HuH-7 (cell line): ENCODE data around the gene ZFYVE28.

Experiments used
- DNase-seq: peaks from one replicate; pipeline ENCODE4 v3.0.0; 2011; ENCODE audit warnings: low spot score

Gene ZFYVE28

DNA sequence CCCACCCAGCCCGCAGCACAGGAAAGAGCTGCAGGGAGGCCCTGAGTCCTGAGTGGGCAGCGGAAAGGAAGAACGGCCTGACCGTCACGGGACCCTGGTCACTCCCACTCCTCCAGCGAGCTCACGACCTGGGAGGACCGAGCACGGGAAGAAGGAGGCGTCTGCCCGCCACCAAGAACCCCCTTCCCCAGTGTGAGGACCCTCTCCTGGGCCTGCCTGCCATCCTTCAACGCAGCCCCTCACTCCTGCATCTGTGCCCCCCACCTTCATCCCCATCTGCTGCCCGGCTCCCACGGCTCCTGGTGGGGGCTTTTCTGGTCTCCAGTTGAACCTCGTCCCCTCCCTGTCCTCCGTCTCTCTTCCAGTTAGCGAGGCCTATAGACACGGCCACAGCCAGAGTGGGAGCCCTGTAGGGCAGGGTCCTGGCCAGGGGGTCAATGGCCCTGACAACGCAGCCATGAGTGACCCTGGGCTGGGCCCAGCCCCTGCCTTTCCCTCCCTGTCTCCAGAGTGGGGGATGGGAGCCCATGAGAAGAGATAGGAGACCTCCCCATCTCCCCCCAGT, 115.2 kb downstream of the ZFYVE28 start:
- DNase-seq: no peak

DNA sequence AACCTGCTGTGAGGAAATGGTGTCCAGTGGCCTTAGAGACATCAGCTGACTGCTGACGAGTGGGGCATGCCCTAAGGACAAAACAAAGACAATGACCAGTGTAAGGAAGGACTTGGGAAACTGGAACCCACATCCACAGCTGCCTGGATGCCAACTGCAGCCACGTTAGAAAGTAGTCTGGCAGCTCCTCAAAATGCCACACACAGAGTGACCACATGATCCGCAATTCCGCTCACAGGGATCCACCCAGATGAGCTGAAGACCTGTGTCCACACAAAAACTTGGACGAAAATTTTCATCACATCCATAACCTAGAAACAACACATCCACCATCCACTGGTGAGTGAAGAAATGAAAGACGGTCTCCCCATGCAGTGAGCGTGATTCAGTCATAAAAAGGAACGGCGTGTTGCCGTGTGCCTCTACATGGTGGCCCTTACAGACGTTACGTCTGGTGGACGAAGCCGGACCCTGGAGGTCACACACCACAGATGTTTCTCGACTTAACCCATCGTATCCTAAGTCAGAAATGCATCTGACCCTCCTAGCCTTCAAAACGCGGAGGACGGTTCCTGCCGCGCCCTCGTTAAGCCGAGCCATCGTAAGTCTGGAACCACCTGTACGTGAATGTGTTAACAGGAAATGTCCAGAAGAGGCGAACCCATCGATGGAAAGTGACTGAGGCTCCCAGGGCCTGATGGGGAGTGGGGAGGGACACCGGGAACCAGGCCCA, 115.9 kb downstream of the ZFYVE28 start:
- DNase-seq: no peak

DNA sequence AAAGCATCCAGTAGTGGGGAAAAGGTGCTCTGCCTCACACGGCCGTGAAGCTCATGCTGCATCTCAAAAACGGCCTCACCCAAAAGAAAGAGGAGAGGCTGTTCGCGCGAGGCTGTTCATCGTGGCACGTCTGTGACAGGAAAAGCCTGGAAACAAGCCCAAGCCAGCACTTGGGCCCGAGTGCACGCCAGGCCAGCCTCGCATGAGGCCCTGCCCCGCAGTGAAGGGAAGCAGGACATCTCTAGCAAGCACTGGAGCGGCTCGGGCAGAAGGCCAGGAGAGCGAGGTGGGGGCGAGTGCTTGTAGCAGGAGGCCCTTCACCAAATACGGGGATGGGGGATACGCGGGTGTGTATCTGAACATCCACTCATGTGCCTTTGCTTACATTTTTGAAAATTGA, 116.6 kb downstream of the ZFYVE28 start:
- DNase-seq: no peak

DNA sequence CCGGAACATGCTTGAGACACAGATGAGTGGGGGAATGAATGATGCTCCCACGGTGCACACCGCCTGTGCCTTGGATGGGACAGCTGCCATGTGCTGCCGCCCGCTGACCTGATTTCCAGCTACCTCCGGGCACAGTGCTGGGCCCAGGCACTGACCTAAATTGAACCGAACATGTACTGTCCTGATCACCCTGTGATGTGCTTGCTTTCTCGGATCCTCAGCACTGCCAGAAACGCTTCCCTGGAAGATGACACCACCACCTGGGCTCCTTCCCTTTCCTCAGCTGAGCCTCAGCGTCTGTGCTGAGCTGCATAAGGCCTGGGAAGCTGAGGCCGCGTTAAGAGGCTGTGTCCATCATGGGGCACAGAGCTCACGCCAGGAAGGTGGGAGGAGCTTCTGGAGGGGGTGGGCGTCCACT, 117.2 kb downstream of the ZFYVE28 start:
- DNase-seq: no peak

DNA sequence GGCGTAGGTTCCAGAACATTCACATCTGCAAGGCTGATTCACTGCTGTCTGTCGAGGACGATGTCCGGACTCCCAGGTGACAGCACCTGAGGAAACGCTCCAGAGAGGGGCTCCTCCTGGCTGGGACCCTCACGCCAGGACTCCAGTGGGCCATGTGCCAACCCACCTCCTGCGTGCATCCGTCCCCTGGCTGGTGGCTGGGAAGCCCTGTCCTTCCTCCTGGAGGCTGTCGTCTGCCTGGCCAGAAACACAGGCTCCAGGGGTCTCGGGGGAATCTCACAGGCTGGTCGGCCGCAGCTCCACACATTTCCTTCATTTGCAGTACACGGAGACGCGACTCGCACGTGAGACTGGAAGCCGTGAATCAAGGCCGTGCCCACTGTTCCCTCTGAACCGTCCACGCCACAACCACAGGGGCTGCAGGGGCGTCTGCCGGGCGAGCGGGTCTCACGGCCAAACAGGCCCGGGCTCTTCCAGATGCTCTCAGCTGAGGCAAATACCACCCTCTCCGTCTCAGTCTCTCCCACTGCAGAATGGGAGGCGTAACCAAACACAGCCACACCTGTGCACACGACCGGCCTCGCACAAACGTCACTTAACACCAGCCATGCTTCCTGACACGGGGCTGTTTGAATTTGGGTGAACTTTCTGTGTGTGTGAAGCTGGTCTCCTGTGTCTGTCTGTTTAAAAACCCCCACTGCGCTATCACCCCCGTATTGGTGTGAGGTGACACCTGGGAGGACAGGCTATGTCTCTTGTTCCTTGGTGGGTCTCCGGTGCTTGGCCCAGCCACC, 117.8 kb downstream of the ZFYVE28 start:
- DNase-seq: no peak

DNA sequence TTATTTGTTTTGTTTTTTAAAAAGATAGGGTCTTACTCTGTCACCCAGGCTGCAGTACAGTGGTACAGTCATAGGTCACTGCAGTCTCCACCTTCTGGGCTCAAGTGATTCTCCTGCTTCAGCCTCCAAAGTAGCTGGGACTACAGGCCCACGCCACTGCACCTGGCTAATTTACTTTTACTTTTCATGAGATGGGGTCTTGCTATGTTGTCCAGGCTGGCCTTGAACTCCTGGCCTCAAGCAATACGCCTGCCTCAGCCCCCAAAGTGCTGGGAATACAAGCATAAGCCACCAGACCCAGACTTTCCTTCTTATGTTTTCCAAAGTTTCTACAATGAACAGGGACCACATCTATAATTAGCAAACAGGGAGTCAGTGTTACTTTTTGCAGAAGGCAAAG, 118.7 kb downstream of the ZFYVE28 start:
- DNase-seq: no peak

DNA sequence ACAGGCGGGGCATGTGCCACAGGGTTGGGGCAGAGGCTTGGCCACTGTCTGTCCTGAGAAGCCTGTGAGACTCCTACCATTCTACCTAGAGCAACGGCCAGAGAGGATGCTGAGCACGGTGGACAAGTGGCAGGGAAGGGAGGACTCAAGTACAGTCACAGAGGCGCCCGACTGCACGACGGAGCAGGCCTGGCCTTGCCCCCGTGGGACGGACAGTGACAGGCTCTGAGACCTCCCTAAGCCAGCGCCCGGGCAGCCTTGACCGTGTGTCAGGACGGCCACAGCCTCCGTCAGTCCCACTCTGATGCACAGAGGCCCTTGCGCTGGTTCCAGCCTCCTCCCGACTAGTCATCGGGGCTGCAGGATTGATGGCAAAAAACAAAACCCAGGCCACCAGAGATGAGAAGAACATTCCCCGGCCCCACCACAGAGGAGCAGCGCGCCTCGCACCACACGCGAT, 119.9 kb downstream of the ZFYVE28 start:
- DNase-seq: no peak

DNA sequence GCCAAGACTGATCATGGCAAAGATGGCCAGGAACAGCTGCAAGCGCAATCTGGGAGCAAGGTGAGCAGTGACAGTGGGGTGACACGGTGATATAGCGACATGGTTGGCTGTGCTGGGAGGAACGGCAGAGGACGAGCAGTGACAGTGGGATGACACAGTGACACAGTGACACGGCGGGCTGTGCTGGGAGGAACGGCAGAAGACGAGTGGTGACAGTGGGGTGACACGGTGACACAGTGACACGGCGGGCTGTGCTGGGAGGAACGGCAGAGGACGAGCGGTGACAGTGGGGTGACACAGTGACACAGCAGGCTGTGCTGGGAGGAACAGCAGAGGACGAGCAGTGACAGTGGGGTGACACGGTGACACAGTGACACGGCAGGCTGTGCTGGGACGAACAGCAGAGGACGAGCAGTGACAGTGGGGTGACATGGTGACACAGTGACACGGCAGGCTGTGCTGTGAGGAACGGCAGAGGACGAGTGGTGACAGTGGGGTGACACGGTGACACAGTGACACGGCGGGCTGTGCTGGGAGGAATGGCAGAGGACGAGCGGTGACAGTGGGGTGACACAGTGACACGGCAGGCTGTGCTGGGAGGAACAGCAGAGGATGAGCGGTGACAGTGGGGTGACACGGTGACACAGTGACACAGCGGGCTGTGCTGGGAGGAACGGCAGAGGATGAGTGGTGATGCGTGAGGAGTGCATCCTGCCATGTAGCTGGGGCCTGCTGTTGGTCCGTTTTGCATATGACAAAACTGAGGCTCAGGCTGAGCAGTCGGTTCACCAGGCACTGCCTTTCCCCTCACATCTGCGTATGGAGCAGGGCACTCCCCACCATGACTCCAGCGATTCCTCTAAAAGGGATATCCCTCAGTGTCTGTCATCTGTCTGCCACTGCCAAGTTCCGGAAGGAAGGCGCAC, 120.6 kb downstream of the ZFYVE28 start:
- DNase-seq: no peak

DNA sequence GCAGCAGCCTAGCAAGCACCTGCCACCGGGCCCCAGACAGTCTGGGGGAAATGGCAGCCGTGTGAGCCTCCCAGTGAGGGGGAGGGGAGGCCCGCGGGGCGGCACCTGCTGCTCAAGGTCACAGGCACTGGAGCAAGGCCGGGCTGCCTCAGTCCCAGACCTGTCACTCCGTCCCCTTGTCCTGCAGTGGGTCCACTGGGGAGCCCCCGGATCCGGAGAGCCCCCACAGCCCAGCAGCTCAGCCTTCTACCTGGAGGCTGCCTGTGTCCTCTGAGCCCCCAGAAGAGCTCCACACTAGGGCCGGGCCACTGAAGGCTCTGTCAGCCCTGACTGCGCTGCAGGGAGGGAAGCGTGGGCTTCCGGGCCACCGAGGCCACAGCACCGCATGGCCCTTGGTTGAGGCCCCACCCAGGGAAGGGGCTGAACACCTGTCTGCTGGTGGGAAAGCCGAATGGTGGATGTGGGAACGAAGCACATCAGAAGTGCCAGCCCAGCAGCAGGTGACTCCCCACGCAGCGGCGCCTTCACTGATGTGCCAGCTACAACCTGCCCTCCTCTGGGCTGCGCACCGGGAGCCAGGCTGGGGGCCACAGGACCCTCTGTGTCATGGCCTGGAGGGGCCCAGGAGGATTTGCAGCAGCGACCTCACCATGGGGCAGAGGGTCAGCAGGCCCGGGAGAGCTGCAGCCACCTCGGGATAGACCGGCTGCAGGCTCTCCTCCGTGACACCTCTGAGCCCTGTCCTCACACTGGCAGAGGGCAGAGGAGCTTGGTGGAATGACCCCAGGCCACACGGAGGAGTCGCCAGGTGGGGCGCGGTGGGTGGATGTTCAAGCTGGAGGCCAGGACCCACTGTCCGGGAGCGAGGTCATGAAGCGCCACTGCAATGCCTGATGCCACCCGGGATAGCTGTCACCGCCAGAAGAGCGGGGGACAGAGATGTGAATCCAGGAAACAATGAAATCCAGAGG, 121.5 kb downstream of the ZFYVE28 start:
- no peak for DNase-seq

DNA sequence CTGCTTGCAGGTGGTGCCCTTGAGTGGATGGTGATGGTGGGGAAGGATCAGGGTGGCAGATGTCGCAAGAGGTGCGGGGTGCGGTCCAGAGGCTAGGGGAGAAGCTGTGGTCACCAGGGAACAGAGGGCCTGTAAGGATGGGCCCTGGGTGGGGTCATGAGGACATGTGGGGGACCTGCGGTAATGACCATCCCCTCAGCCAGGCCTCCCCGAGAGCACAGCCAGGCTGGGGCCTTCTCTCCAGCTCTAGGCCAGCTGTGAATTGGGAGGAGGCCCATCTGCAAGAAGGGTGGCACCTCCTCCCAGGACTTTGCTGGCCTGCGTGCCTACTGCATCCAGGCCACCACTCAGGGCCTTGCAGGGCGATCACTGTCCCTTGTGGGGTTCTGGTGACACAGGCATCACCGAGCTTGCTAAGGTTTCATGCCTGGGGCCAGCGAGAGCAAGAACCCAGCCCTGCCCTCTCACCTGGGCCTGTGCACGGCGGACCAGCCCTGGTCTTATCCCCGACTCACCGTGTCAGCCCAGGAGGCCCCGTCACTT, 122.5 kb downstream of the ZFYVE28 start:
- no peak for DNase-seq

DNA sequence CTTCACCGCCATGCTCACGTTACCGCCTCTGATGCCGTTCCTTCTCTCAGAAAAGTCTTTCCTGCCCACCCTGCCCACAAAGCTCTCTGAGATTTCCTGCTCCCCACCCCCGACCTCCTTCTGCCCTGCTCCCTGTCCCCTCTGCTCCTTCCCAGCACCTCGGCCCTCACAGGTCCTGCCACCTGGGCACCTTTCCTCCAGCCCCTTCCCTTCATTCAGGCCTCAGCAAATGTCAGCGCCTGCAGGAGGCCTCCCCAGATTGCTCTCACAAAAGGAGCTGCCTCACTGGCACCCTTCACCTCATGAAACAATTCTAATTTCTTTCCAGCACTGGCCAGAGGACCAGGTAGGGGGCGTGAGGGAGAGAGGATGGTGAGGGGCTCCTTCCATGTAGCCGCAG, 122.9 kb downstream of the ZFYVE28 start:
- no peak for DNase-seq

DNA sequence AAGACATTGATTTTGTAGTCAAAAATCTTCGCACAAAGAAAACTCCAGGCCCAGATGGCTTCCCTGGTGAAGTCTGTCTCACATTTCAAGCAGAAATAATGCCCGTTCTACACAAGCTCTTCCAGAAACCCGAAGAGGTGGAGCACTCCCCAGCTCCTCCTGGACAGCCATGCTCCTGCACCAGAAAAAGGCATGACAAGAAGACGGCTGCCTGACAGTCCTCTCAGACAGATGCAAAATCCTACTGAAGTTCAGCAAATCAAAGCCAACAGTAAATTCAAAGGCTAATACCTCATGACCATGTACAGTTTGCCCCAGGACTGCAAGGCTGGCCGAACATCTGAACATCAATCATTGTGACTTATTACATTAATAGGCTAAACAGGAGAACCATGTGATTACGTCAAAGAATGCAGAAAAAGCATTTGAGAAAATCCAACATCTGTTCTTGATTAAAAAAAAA, 125.8 kb downstream of the ZFYVE28 start:
- DNase-seq: no peak

DNA sequence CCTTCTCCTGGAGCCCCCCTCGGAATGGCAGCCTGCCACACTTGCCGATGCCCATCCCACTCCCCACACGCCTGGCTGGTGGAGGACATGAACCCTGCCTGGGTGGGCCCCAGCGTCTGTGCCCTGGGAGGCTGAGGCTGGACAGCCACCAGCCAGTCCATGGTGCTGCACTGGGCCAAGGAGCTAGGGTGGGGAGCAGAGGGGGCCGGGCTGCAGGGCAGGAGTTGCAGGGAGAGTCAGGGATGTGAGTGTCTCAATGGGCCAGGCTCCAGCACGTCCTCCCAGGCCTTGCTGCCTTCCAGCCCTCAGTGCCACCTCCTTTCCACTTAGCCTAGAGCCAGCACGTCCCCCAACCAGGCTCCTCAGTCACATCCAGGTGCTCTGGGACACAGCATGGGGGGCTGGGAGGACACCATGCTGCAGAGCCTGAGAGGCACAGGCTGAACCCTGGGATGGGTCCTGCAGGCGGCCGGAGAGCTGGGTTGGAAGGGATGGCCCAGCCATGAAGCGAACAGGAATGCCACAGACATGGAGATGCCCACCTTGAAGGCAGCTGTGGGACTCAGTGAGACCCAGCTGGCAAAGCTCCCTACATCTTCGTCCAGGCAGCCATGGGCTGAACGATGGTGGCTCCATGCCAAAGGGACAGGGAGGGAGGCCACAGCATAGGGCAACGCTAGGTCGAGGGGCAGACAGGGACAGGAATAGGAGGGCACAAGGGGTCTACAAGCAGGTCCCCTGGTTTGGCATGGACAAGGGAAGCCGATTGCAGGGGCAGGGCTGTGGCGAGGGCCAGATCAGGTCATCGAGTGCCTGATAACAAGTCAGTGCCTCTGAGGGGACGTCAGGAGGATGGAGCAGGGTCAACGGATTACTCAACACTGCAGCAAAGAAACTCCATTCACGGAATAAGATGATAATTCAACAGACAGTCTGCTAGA, 126.5 kb downstream of the ZFYVE28 start:
- DNase-seq: no peak

DNA sequence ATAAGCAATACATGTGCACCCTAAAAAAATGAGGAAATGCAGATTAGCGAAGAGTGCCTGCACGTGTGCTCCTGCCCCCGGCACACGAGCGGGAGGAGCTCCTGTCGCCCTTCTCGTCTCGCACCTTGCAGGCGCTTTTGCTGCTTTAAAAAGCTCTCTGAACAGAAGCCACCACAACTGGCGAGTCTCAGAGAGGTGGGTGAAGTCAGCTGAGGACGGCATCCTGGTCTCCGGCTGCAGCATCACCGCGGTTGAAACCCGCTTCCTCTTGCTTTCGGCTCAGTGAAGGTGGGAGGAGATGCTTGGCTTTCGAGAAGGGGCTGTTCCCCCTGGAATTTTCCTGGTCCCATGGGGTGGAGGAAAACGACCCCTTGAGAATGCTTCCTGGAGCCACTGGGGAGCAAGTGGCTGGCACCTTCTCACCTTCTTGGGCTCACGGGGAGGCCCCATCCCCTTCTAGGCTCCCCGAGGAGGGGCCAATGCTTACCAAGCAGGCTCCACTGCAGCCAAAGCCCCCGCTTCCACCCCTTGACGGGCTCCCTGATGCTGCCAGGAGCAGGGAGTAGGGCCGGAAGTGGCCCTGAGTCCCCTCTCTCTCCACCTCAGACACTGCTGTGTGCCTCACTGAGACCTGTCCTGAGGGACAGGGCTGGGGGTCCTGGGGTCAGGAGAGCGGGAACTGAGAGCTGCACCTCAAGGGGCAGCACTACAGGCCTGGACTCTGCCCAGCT, 127.3 kb downstream of the ZFYVE28 start:
- no peak for DNase-seq

DNA sequence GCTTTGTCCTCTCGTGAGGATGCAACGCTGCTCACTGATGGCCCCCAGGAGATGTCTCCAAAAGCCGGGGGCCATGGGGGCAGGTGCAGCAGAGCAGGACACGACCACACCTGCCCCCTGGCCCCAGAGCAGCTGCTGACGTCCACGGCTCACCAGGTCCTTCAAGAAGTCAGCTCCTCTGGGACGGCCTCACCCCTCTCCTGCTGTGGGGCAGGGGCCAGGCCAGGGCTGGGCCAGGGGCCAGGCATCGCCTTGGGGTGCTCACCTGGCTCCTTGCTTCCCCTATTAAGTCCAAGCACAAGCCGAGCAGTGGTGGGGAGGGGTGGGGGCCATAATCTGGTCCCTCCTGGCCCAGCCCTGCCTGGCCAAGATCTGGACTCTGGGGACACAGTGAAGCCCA, 128.0 kb downstream of the ZFYVE28 start:
- DNase-seq: no peak

DNA sequence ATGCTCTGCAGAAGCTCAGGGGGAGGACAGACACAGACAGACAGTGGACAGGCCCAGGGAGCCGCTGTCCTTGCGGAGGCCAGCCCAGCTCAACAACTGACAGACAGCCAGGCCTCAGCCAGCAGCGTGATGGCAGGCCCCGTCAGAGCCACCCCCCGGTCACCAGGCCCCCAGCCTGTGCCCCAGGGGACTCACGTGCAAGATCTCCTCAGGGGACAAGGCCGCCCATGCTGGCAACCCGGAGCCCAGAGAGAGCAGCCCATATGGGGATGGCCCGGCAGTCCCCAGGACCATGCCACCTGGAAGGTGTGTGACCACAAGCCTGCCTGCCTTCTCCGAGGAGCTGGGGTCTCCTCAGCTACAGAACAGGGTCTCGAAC, 128.5 kb downstream of the ZFYVE28 start:
- no peak for DNase-seq

DNA sequence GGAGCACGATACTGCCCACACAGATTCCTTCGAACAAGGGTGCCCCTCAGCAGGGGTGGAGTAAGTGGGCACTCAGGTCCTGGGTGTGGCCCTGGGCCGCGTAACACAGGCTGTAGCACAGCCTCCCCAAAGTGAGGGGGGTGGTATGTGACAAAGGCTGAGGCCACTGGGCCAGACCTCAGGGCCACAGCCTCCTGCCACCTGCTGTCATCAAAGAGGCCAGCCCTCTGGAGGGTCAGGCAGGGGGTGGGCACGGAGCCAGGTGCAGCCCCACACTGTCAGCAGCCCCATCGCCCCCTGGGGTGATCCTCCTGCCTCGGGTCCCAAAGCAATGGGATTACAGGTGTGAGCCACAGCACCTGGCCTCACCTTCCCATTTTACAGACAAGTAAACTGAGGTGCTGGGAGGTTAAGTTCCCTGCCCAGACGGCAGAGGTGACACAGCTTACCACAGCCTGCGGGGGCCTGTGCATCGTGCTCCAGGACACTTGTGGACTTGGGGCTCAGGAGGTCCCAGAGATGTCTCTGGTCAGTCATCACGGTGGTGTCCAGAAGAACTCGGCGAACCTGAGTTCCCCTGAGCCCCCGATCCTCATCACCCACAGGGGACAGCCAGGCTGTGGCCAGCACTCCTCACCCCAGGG, 129.0 kb downstream of the ZFYVE28 start:
- DNase-seq: no peak

DNA sequence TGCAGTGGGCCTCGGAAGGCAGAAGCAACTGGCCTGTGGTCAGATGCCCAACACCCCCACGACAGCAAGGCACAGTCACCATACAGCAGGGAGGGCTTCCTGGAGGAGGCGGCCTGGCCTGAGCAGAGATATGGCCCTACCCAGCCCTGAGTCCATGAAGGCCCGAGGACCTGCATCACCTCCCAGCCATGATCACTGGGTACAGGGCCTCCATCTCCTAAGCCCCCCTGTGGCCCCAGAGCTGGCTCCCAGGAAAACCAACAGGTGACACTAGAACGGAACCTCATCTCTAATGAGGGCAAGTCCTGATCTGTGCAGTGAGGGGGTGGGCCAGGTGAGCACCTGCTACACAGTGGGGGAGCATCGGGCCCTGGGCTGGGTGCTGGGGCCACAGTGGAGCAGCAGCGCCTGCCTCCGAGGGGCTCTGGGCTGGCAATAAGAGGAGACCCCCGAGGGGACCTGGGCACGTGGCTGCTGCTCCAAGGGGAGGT, 130.3 kb downstream of the ZFYVE28 start:
- DNase-seq: no peak
